Measurements from ENCODE around the gene CDKN2C.
"Not testable (repeated sequence)": the region's sequence is repeated elsewhere in the genome, so short reads cannot be mapped to it uniquely, and the experiment has no call there.

Gene CDKN2C

DNA sequence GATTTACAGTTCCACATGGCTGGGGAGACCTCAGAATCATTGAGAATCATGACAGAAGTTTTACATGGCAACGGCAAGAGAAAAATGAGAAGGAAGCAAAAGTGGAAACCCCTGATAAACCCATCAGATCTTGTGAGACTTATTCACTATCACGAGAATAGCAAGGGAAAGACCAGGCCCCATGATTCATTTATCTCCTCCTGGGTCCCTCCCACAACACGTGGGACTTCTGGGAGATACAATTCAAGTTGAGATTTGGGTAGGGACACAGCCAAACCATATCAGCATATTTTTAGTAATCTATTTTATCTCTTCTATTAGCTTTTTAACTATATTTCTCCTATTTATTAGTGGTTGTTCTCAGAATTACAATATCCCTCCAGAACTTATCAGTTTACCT is 36.3 kb upstream of the CDKN2C start:
- H4K91ac ChIP-seq (ENCODE audit: low read depth, low read length, poor library complexity); H3K4me2 ChIP-seq (ENCODE audit: insufficient read depth, low read length, poor library complexity, severe bottlenecking); H2AK5ac ChIP-seq (ENCODE audit: low read depth, low read length); DNase-seq (ENCODE audit: low spot score); H2BK12ac ChIP-seq (ENCODE audit: low read length); H3K23ac ChIP-seq (ENCODE audit: low read depth, low read length, poor library complexity); H3K14ac ChIP-seq (ENCODE audit: low read length); H3K4ac ChIP-seq (ENCODE audit: low read length); H3K36me3 ChIP-seq (replicated peaks in 1 of 2; ENCODE audit: control insufficient read depth in 2 of 2, insufficient read depth in 2 of 2, low read length in 2 of 2); H3K9ac ChIP-seq (ENCODE audit: low read depth, low read length, poor library complexity); H3K9me3 ChIP-seq (replicated peaks in 1 of 2; ENCODE audit: control insufficient read depth in 2 of 2, insufficient read depth in 1 of 2, low read depth in 1 of 2, low read length in 2 of 2); H2AFZ ChIP-seq (ENCODE audit: low read length); H4K8ac ChIP-seq (ENCODE audit: low read depth, low read length); H3K4me3 ChIP-seq (ENCODE audit: low read length in 2 of 2); H3K27ac ChIP-seq (replicated peaks; ENCODE audit: low read length); H3K79me1 ChIP-seq (ENCODE audit: low read depth, low read length); H2BK120ac ChIP-seq (ENCODE audit: low read depth, low read length); H2BK15ac ChIP-seq (ENCODE audit: low read length); H3K18ac ChIP-seq (ENCODE audit: low read length); H3K27me3 ChIP-seq (ENCODE audit: control insufficient read depth in 3 of 3, insufficient read depth in 3 of 3, low read depth in 1 of 3, low read length in 3 of 3); H2BK5ac ChIP-seq (ENCODE audit: low read length); H3K4me1 ChIP-seq (ENCODE audit: control insufficient read depth in 2 of 2, insufficient read depth in 1 of 2, low read depth in 1 of 2, low read length in 2 of 2): not testable (repeated sequence)
- no CpG with 5 or more reads among the region's 3 CpGs for WGBS, 2 donors (ENCODE audit: extremely low coverage in 2 of 2, insufficient read length in 2 of 2, insufficient replicate concordance in 1 of 2)

DNA sequence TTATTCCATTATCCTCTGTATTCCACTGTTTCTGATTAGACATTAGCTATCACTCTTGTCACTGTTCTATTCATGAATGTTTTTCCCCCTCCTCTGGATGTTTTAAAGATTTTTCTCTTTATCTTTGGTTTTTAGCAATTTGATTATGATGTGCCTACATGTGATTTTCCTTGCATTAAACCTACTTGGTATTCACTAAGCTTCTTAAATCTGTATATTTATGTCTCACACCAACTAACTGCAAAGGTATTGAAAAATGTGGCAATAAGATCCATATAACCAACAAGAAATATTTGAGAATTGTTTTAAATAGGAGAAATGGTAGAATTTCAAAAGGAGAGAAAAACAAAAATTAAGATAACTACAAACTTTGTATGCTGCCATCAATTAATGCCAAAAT is 35.2 kb upstream of the CDKN2C start:
- Histone ChIP-seq H3K9ac (ENCODE audit: low read depth, low read length, poor library complexity) (no peak overlapping the region), H3K79me1 (ENCODE audit: low read depth, low read length) (no peaks in the 10 kb centered on the region), H3K23ac (ENCODE audit: low read depth, low read length, poor library complexity) (no peak overlapping the region), H3K4ac (ENCODE audit: low read length) (no peak overlapping the region), H4K8ac (ENCODE audit: low read depth, low read length) (no peak overlapping the region), H3K36me3 (replicated peaks in 1 of 2; ENCODE audit: control insufficient read depth in 2 of 2, insufficient read depth in 2 of 2, low read length in 2 of 2) (no peaks in the 10 kb centered on the region), H2AFZ (ENCODE audit: low read length) (no peak overlapping the region), H2AK5ac (ENCODE audit: low read depth, low read length) (no peak overlapping the region), H3K4me2 (ENCODE audit: insufficient read depth, low read length, poor library complexity, severe bottlenecking) (no peak overlapping the region), H3K4me1 (ENCODE audit: control insufficient read depth in 2 of 2, insufficient read depth in 1 of 2, low read depth in 1 of 2, low read length in 2 of 2) (no peaks in the 10 kb centered on the region), H2BK12ac (ENCODE audit: low read length) (no peak overlapping the region), H2BK120ac (ENCODE audit: low read depth, low read length) (no peak overlapping the region), H3K27me3 (ENCODE audit: control insufficient read depth in 3 of 3, insufficient read depth in 3 of 3, low read depth in 1 of 3, low read length in 3 of 3) (no peaks in the 10 kb centered on the region), H3K9me3 (replicated peaks in 1 of 2; ENCODE audit: control insufficient read depth in 2 of 2, insufficient read depth in 1 of 2, low read depth in 1 of 2, low read length in 2 of 2) (no peaks in the 10 kb centered on the region), H3K14ac (ENCODE audit: low read length) (no peak overlapping the region), H3K27ac (replicated peaks; ENCODE audit: low read length) (no peak overlapping the region), H2BK15ac (ENCODE audit: low read length) (no peak overlapping the region), H3K4me3 (ENCODE audit: low read length in 2 of 2) (no peak overlapping the region), H3K18ac (ENCODE audit: low read length) (no peak overlapping the region), H4K91ac (ENCODE audit: low read depth, low read length, poor library complexity) (no peak overlapping the region), H2BK5ac (ENCODE audit: low read length) (no peak overlapping the region)
- no peak for DNase-seq (ENCODE audit: low spot score)

DNA sequence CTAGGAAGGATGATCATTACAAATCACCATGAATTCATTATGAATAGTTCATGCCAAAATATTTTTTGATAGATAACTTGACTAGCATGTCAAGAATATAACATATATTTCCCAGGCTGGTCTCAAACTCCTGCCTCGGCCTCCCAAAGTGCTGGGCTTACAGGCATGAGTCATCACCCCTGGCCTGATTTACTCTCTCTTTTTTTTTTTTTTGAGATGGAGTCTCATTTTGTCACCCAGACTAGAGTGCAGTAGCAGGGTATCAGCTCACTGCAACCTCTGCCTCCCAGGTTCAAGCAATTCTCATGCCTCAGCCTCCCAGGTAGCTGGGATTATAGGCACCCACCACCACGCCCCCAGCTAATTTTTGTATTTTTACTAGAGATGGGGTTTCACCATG is 34.8 kb upstream of the CDKN2C start:
- not testable (repeated sequence) for H3K18ac ChIP-seq (ENCODE audit: low read length); H3K79me1 ChIP-seq (ENCODE audit: low read depth, low read length); H3K9ac ChIP-seq (ENCODE audit: low read depth, low read length, poor library complexity); H2AK5ac ChIP-seq (ENCODE audit: low read depth, low read length); H3K27ac ChIP-seq (replicated peaks; ENCODE audit: low read length); H3K23ac ChIP-seq (ENCODE audit: low read depth, low read length, poor library complexity); H4K8ac ChIP-seq (ENCODE audit: low read depth, low read length); H2BK120ac ChIP-seq (ENCODE audit: low read depth, low read length); H2AFZ ChIP-seq (ENCODE audit: low read length); H2BK15ac ChIP-seq (ENCODE audit: low read length); H3K27me3 ChIP-seq (ENCODE audit: control insufficient read depth in 3 of 3, insufficient read depth in 3 of 3, low read depth in 1 of 3, low read length in 3 of 3); H3K14ac ChIP-seq (ENCODE audit: low read length); H2BK5ac ChIP-seq (ENCODE audit: low read length); H4K91ac ChIP-seq (ENCODE audit: low read depth, low read length, poor library complexity); H3K4ac ChIP-seq (ENCODE audit: low read length); H3K36me3 ChIP-seq (replicated peaks in 1 of 2; ENCODE audit: control insufficient read depth in 2 of 2, insufficient read depth in 2 of 2, low read length in 2 of 2); DNase-seq (ENCODE audit: low spot score); H3K4me1 ChIP-seq (ENCODE audit: control insufficient read depth in 2 of 2, insufficient read depth in 1 of 2, low read depth in 1 of 2, low read length in 2 of 2); H3K4me3 ChIP-seq (ENCODE audit: low read length in 2 of 2); H2BK12ac ChIP-seq (ENCODE audit: low read length); H3K4me2 ChIP-seq (ENCODE audit: insufficient read depth, low read length, poor library complexity, severe bottlenecking); H3K9me3 ChIP-seq (replicated peaks in 1 of 2; ENCODE audit: control insufficient read depth in 2 of 2, insufficient read depth in 1 of 2, low read depth in 1 of 2, low read length in 2 of 2)
- no CpG with 5 or more reads among the region's 2 CpGs for WGBS, 2 donors (ENCODE audit: extremely low coverage in 2 of 2, insufficient read length in 2 of 2, insufficient replicate concordance in 1 of 2)

DNA sequence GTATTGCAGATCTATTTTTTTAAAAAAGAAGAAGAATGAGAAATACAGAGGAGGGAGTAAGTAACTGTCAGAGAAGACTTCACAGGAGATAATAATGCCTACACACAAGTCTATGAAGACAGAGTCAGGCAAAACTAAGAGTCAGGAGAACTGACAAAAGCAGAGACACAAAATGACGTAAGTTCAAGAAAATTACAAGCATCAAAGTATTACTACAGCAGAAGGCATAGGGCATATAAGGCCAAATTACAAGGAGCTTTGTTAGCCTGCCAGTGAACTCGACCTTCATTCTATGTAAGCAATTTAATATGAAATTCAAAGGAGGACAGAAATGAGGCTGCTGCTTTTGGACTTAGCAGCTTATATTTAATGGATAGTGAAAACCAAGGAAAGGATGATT is 33.7 kb upstream of the CDKN2C start:
- H2BK15ac ChIP-seq (ENCODE audit: low read length) = no peak overlapping the region
- no CpG with 5 or more reads among the region's 2 CpGs for WGBS, 2 donors (ENCODE audit: extremely low coverage in 2 of 2, insufficient read length in 2 of 2, insufficient replicate concordance in 1 of 2)
- no peak overlapping the region for H3K9ac ChIP-seq (ENCODE audit: low read depth, low read length, poor library complexity)
- H3K79me1 ChIP-seq (ENCODE audit: low read depth, low read length) = no peaks in the 10 kb centered on the region
- H4K91ac ChIP-seq (ENCODE audit: low read depth, low read length, poor library complexity) = no peak overlapping the region
- H3K4me3 ChIP-seq (ENCODE audit: low read length in 2 of 2) = no peak overlapping the region
- no peak overlapping the region for H2BK120ac ChIP-seq (ENCODE audit: low read depth, low read length)
- H3K27ac ChIP-seq (replicated peaks; ENCODE audit: low read length) = no peak overlapping the region
- H3K23ac ChIP-seq (ENCODE audit: low read depth, low read length, poor library complexity) = no peak overlapping the region
- no peaks in the 10 kb centered on the region for H3K4me1 ChIP-seq (ENCODE audit: control insufficient read depth in 2 of 2, insufficient read depth in 1 of 2, low read depth in 1 of 2, low read length in 2 of 2)
- no peak overlapping the region for H2AK5ac ChIP-seq (ENCODE audit: low read depth, low read length)
- no peak overlapping the region for H3K4me2 ChIP-seq (ENCODE audit: insufficient read depth, low read length, poor library complexity, severe bottlenecking)
- H3K27me3 ChIP-seq (ENCODE audit: control insufficient read depth in 3 of 3, insufficient read depth in 3 of 3, low read depth in 1 of 3, low read length in 3 of 3) = no peaks in the 10 kb centered on the region
- no peaks in the 10 kb centered on the region for H3K9me3 ChIP-seq (replicated peaks in 1 of 2; ENCODE audit: control insufficient read depth in 2 of 2, insufficient read depth in 1 of 2, low read depth in 1 of 2, low read length in 2 of 2)
- no peak for DNase-seq (ENCODE audit: low spot score)
- H3K18ac ChIP-seq (ENCODE audit: low read length) = no peak overlapping the region
- H3K14ac ChIP-seq (ENCODE audit: low read length) = no peak overlapping the region
- no peak overlapping the region for H4K8ac ChIP-seq (ENCODE audit: low read depth, low read length)
- no peak overlapping the region for H3K4ac ChIP-seq (ENCODE audit: low read length)
- H2BK5ac ChIP-seq (ENCODE audit: low read length) = no peak overlapping the region
- no peak overlapping the region for H2BK12ac ChIP-seq (ENCODE audit: low read length)
- no peaks in the 10 kb centered on the region for H3K36me3 ChIP-seq (replicated peaks in 1 of 2; ENCODE audit: control insufficient read depth in 2 of 2, insufficient read depth in 2 of 2, low read length in 2 of 2)
- H2AFZ ChIP-seq (ENCODE audit: low read length) = no peak overlapping the region

Data from neuronal stem cell (in vitro differentiated cells).